GM23248 (cell line): ENCODE measurements around the gene ARL5B.

Source experiments
- EZH2 ChIP-seq: fragments of 200-600 bp; sonication (generic); IDR thresholded peaks from 2 replicates; pipeline ENCODE4 v1.6.1; 2018; ENCODE audit warnings: antibody characterized with exemption, mild to moderate bottlenecking; ENCODE audit not compliant: insufficient read depth, poor library complexity, severe bottlenecking
- EZH2phosphoT487 ChIP-seq: fragments of 200-600 bp; sonication (generic); IDR thresholded peaks from 2 replicates; pipeline ENCODE4 v1.6.1; 2018; ENCODE audit warnings: antibody characterized with exemption, moderate library complexity, mild to moderate bottlenecking, low read depth; ENCODE audit not compliant: insufficient read depth

DNA sequence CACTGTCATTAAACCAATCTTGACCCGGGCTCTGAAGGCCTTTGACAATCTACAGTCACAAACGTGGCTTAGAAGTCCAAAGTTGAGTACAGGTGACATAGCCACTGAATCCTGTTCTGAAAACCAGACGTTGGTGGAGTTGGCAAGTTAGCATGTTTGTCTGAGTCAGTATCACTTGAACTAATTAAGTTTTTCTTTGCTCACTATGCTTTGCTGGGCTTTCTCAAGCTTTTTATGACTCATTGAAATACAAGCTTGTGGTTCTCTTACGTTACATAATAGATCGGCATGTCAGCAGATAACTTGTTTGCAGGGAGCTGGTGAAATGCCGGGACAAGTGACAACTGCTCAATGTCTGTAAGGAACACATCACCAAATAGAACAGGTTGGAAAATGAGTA lies 53.8 kb downstream of the ARL5B start:
- TF ChIP-seq EZH2: no peak
- TF ChIP-seq EZH2phosphoT487: 0 out of 2 replicates have a peak, but pooled peaks have one; percentile 73
